SU-DHL-6 (cell line): ENCODE results near the gene CDKN1A.

Source experiments
- H2AFZ ChIP-seq: fragments of 200-600 bp; sonication (generic); 2 replicates; pipeline ENCODE4 v1.6.1; 2014; ENCODE audit warnings: low read depth, mild to moderate bottlenecking, moderate library complexity, mixed read lengths, antibody characterized with exemption, low read length; ENCODE audit not compliant: severe bottlenecking
- H3F3A ChIP-seq: fragments of 200-600 bp; shearing (Covaris generic); 2 replicates; pipeline ENCODE4 v1.6.0; 2016; ENCODE audit warnings: antibody characterized with exemption, mild to moderate bottlenecking; ENCODE audit not compliant: insufficient read depth
- H3K27ac ChIP-seq: fragments of 200-600 bp; sonication (generic); 2 replicates; pipeline ENCODE4 v1.5.1; 2016; ENCODE audit warnings: low read depth, mild to moderate bottlenecking, low read length, moderate library complexity, mixed read lengths
- H3K27me3 ChIP-seq: fragments of 200-600 bp; sonication (generic), shearing (Covaris generic); 2 replicates; pipeline ENCODE4 v1.6.0; 2014; ENCODE audit warnings: mild to moderate bottlenecking, low read length
- H3K36me3 ChIP-seq: fragments of 200-600 bp; sonication (generic); 2 replicates; pipeline ENCODE4 v1.6.1; 2014; ENCODE audit warnings: mild to moderate bottlenecking, low read length, mixed read lengths
- H3K4me2 ChIP-seq: fragments of 300-600, 200-600 bp; shearing (Covaris generic), sonication (generic); 2 replicates; pipeline ENCODE4 v1.6.0; 2014; ENCODE audit warnings: low read length, low read depth, mild to moderate bottlenecking; ENCODE audit not compliant: poor library complexity, severe bottlenecking
- H3K4me3 ChIP-seq: fragments of 200-600 bp; sonication (generic); 2 replicates; pipeline ENCODE4 v1.5.1; 2014; ENCODE audit warnings: antibody characterized with exemption, low read length, mild to moderate bottlenecking, mixed read lengths; ENCODE audit not compliant: insufficient read depth, poor library complexity, severe bottlenecking
- H3K79me2 ChIP-seq: fragments of 200-600 bp; sonication (generic); 2 replicates; pipeline ENCODE4 v1.6.1; 2014; ENCODE audit warnings: mild to moderate bottlenecking, low read length, moderate library complexity; ENCODE audit not compliant: insufficient read depth
- H3K9ac ChIP-seq: fragments of 200-600 bp; sonication (generic); 2 replicates; pipeline ENCODE4 v1.7.0; 2014; ENCODE audit warnings: mild to moderate bottlenecking, low read length
- H3K9me2 ChIP-seq: fragments of 200-600 bp; sonication (generic); replicated peaks from 2 replicates; pipeline ENCODE4 v1.6.1; 2014; ENCODE audit warnings: low read length; ENCODE audit not compliant: insufficient read depth
- H3K9me3 ChIP-seq: fragments of 200-600 bp; sonication (generic); 2 replicates; pipeline ENCODE4 v1.6.1; 2014; ENCODE audit warnings: low read length, mixed read lengths; ENCODE audit not compliant: insufficient read depth
- H4K20me1 ChIP-seq: fragments of 200-600 bp; sonication (generic); 2 replicates; pipeline ENCODE4 v1.6.1; 2014; ENCODE audit warnings: low read depth, mild to moderate bottlenecking, antibody characterized with exemption, low read length, moderate library complexity, mixed read lengths
- CTCF ChIP-seq: fragments of 200-600 bp; sonication (generic); IDR thresholded peaks from one replicate; pipeline ENCODE4 v1.5.1; 2017; ENCODE audit warnings: antibody characterized with exemption, mild to moderate bottlenecking, low read length, moderate library complexity; ENCODE audit not compliant: insufficient read depth, poor library complexity, severe bottlenecking
- EZH2phosphoT487 ChIP-seq: fragments of 200-600 bp; sonication (generic), shearing (Covaris generic); conservative IDR thresholded peaks from 2 replicates; pipeline ENCODE4 v1.6.1; 2018; ENCODE audit warnings: mild to moderate bottlenecking, antibody characterized with exemption, low read length, moderate library complexity, mixed read lengths

The CDKN1A gene

GRCh38 chr6:36717871-36718540, 39.5 kb downstream of the CDKN1A start:
- Histone ChIP-seq H3K9me2 (no peaks in the 10 kb centered on the region), H3K79me2 (no peaks in the 10 kb centered on the region), H4K20me1 (no peaks in the 10 kb centered on the region), H2AFZ (no peak overlapping the region), H3K9ac (no peak overlapping the region), H3K27me3 (no peaks in the 10 kb centered on the region), H3F3A (no peaks in the 10 kb centered on the region), H3K36me3 (no peaks in the 10 kb centered on the region), H3K4me2 (no peak overlapping the region), H3K27ac (no peak overlapping the region), H3K4me3 (no peak overlapping the region), H3K9me3 (no peaks in the 10 kb centered on the region)
- TF ChIP-seq EZH2phosphoT487 = no peak
- no peak for TF ChIP-seq CTCF

GRCh38 chr6:36718560-36718959, 40.0 kb downstream of the CDKN1A start:
- Histone ChIP-seq H3K79me2 (no peaks in the 10 kb centered on the region), H3F3A (no peaks in the 10 kb centered on the region), H3K27ac (no peak overlapping the region), H2AFZ (no peak overlapping the region), H3K9me3 (no peaks in the 10 kb centered on the region), H3K9ac (no peak overlapping the region), H3K4me2 (no peak overlapping the region), H3K9me2 (no peaks in the 10 kb centered on the region), H3K4me3 (no peak overlapping the region), H4K20me1 (no peaks in the 10 kb centered on the region), H3K36me3 (no peaks in the 10 kb centered on the region), H3K27me3 (no peaks in the 10 kb centered on the region)
- TF ChIP-seq EZH2phosphoT487 (no peak), CTCF (no peak)

GRCh38 chr6:36719126-36719525, 40.6 kb downstream of the CDKN1A start:
- Histone ChIP-seq H3K79me2 (no peaks in the 10 kb centered on the region), H3K27ac (no peak overlapping the region), H4K20me1 (no peaks in the 10 kb centered on the region), H3K27me3 (no peaks in the 10 kb centered on the region), H3K4me3 (no peak overlapping the region), H3K9me3 (no peaks in the 10 kb centered on the region), H3K9me2 (no peaks in the 10 kb centered on the region), H3K4me2 (no peak overlapping the region), H3K36me3 (no peaks in the 10 kb centered on the region), H3F3A (no peaks in the 10 kb centered on the region), H3K9ac (no peak overlapping the region), H2AFZ (no peak overlapping the region)
- TF ChIP-seq EZH2phosphoT487 (no peak), CTCF (no peak)
